NCI-H82 treated with DMSO at 0.1 percent for 48 hours (cell line): ENCODE data around the gene ZNF444.
"Not testable (repeated sequence)": the region's sequence is repeated elsewhere in the genome, so short reads cannot be mapped to it uniquely, and the experiment has no call there.

Experiments used
- DNase-seq: peaks from one replicate; lab custom pipeline; 2025; ENCODE audit not compliant: unreplicated experiment; lab: John Stamatoyannopoulos, UW

The ZNF444 gene

GRCh38 chr19:56144831-56145230, 3.7 kb downstream of the ZNF444 start:
- DNase-seq: no peak

DNA sequence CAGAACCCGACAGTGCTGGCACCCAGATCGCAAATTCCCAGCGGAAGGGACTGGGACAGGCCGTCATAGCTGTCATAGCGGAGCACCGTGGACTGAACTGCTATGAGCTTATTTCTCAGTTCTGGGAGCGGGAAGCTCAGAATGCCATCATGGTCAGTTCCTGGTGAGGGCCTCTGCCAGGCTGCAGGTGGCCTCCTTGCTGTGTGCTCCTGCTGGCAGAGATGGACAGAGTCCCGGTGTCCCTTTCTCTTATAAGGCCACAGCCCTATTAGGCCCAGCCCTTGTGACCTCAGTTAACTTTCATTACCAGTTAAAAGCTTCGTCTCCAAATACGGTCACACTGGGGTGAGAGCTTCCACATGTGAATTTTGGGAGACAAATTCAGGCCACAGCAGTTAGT, 4.6 kb downstream of the ZNF444 start:
- DNase-seq: no peak

DNA sequence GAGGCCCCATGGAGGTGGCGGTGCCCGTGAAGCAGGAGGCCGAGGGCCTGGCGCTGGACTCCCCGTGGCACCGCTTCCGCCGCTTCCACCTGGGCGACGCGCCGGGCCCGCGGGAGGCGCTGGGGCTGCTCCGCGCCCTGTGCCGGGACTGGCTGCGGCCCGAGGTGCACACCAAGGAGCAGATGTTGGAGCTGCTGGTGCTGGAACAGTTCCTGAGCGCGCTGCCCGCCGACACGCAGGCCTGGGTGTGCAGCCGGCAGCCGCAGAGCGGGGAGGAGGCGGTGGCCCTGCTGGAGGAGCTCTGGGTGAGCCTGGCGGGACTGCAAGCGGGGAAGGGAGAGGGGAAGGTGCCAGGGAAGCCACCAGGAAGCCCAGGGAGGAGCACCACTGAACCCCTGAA, 5.8 kb downstream of the ZNF444 start:
- no peak for DNase-seq

GRCh38 chr19:56147307-56147706, 6.2 kb downstream of the ZNF444 start:
- DNase-seq: no peak

- DNase-seq: no peak
These were observed 7.0 kb downstream of the ZNF444 start for GRCh38 chr19:56148096-56148495.

DNA sequence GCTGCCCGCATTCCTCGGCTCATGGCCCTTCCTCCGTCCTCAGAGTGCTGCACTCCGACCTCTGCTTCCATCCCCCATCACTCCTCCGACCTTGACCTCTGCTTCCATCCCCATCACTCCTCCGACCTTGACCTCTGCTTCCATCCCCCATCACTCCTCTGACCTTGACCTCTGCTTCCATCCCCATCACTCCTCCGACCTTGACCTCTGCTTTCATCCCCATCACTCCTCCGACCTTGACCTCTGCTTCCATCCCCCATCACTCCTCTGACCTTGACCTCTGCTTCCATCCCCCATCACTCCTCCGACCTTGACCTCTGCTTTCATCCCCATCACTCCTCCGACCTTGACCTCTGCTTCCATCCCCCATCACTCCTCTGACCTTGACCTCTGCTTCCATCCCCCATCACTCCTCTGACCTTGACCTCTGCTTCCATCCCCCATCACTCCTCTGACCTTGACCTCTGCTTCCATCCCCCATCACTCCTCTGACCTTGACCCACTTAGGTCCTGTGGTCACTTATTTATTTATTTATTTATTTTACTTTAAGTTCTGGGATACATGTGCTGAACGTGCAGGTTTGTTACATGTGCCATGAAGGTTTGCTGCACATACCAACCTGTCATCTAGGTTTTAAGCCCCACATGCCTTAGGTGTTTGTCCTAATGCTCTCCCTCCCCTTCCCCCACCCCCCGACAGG, 8.0 kb downstream of the ZNF444 start:
- not testable (repeated sequence) for DNase-seq

DNA sequence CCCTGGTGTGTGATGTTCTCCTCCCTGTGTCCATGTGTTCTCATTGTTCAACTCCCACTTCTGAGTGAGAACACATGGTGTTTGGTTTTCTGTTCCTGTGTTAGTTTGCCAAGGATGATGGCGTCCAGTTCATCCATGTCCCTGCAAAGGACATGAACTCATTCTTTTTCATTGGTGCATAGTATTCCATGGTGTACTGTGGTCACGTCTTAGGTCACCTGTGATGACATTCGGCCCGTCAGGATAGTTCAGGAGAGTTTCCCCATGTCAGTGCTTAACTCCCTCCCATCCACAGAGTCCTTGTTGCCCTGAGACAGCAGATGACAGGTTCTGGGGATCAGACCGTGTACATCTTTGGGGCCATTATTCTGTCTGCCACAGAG, 8.6 kb downstream of the ZNF444 start:
- DNase-seq: no peak

GRCh38 chr19:56150358-56150757, 9.3 kb downstream of the ZNF444 start:
- DNase-seq: no peak

- DNase-seq: peak; percentile 19
These were observed 11.6 kb downstream of the ZNF444 start for GRCh38 chr19:56152644-56153043.

- no peak for DNase-seq
These were observed 12.4 kb downstream of the ZNF444 start for GRCh38 chr19:56153507-56153906.

DNA sequence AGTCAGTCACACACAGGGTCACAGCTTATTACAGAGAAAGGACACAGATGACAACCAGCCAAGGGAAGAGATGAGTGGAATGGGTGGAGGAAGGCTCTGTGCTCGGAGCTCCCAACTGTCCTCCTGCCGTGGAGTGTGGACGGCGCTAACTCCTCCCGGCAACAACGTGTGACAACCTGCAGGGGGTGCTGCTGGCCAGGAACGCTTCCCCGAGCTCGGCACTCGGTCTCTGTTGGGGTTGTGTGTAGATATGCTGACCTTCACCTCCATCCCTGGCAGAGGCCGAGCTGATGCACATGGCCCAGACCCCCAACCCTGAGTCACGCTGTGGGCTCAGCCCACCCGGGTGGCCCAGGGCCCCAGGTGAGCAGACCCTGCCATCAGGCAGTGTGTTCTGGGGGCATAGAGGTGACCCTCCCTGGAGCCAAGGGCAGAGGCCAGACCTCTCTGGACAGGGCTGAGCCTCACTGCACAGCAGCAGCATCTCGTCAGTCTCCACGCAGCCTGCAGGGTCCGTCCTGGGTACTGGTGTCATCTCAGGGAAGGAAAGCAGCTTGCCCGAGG, 14.1 kb downstream of the ZNF444 start:
- DNase-seq: no peak

DNA sequence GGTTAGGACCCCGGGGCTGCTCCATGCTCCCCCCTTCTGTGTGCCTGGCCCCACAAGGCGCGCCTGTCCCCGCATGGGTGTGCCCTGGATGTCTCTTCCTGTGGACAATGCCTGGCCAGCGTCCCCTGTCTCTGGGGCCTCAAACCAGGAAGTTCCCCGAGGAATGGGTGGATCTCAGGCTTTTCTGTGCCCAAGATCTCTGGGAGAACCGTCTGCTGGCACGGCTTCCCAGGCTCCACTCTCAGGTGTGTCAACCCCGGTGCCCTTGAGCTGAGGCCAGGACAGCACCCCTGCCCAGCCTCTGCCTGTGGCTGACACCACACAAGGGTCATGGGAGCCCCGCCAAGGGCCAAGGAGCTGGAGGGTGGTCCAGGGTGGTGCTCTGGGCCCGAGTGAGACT, 15.7 kb downstream of the ZNF444 start:
- no peak for DNase-seq

GRCh38 chr19:56158170-56158757, 17.2 kb downstream of the ZNF444 start:
- no peak for DNase-seq

GRCh38 chr19:56159009-56159559, 18.0 kb downstream of the ZNF444 start:
- no peak for DNase-seq

- DNase-seq: no peak
These were observed 18.7 kb downstream of the ZNF444 start for GRCh38 chr19:56159622-56160271.

DNA sequence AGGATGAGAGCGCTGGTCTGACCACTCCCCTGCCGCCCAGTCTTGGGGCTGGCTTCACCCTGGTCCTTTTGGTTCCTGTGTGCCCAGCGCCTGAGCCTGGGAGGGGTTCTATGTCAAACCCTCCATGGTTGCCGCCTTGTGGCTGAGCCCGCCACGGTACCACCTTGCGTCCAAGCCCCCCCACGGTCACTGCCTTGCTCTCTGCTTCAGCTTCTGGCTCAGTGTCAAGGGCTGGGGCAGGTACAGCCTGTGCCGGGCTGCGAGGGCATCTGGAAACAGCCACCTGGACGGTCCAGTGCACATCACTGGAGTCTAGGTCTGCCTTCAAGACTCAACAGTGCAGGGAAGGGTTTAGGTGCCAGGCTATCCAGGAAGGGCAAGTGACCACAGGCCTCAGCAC, 20.4 kb downstream of the ZNF444 start:
- DNase-seq: no peak

GRCh38 chr19:56162258-56162657, 21.2 kb downstream of the ZNF444 start:
- no peak for DNase-seq

DNA sequence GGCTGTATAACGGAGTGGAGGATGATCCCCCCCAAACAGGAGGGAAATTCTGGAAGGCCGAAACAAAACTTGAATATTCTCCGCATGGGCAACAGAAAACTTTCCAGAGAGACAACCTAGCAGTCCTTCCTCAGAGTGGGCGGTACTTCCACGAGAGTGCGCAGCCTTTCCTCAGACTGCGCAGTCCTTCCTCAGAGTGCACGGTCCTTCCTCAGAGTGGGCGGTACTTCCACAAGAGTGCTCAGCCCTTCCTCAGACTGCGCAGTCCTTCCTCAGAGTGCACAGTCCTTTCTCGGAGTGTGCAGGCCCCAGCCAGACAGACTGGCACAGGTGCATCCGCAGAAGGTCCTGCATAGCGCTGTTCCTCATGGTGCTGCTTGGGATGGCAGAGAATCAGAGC, 22.0 kb downstream of the ZNF444 start:
- DNase-seq: no peak

DNA sequence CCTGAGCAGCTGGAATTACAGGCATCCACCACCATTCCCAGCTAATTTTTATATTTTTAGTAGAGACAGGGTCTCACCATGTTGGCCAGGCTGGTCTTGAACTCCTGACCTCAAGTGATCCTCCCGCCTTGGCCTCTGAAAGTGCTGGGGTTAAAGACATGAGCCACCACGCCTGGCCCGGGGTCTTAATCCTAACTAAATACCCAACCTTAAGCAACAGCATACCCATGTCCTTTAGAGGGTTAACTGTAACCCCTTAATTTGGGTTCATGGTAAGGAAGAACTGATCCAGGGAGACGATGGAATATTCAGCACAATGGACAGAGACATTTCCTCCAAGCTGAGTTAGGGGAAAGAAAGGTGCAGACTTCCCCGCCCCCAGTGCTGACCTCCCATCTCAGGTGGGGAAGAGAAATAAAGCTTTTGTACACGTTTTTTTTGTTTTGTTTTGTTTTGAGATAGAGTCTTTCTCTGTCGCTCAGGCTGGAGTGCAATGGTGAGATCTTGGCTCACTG, 26.0 kb downstream of the ZNF444 start:
- no peak for DNase-seq

DNA sequence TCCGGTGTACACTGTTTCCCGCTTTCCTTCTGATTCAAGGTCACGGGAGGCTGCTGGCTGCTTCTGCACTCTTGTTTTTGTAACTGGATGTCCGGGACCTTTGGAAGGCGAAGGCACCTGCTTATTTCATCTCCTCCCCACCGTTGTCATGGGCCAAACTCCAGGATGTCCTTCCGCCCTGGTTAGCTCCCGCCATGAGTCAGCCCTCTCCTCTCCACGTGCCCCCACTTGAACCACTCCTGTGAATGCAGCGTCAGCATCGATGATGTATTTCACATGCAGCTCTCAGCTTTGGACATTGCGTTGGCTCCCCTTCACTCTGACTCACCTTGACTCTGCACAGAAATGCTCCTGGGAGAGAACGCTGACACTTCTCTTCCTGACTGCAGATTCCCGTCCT, 29.2 kb downstream of the ZNF444 start:
- no peak for DNase-seq

DNA sequence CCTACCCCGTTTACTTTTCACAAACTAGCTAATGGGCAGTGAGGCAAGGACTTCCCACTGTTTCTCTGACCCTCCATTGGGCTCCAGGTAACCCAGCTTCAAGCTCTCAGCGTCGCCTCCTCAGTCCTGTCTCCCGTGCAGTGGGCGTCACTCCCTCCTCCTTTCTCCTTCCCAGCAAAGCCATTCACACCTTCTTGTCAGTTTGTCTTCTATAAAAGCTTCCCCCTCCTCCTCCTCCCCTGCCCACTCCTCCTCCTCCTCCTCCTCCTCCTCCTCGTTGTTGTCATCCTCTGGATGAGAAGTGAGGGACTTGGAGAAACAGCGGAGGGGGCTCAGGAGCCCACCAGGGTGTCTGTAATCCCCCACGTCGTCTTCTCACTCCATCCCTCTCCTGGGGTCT, 33.0 kb downstream of the ZNF444 start:
- no peak for DNase-seq

DNA sequence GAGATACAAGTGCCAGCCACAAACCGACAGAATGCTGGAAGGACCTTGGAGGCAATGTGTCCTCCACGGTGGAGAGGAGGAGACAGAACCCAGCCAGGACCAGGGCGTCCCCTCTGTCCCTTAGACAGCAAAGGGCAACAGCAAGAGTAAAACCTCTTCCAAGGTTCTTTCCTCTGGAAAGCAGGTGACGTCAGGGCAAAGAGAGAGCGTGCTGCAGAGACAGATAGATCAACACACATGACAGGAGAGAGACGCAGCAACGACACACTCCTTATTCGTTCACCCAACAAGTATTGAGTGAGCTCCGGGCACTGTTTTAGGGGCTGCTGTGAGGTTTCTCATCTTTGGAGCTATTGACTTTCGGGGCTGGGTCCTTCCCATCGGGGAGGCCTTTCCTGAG, 33.5 kb downstream of the ZNF444 start:
- DNase-seq: no peak
